NCI-H1092 (cell line): Measurements from ENCODE around the gene UBR4.

ENCODE experiments used
- DNase-seq: peaks from one replicate; lab custom pipeline; 2025; lab: John Stamatoyannopoulos, UW

UBR4 gene

GRCh38 chr1:19036041-19036812, 173.8 kb downstream of the UBR4 start:
- peak; percentile 38 for DNase-seq

- no peak for DNase-seq
Observed at GRCh38 chr1:19035377-19036040, 174.6 kb downstream of the UBR4 start.

GRCh38 chr1:19034721-19035120, 175.3 kb downstream of the UBR4 start:
- no peak for DNase-seq

- no peak for DNase-seq
Observed at GRCh38 chr1:19033926-19034680, 176.0 kb downstream of the UBR4 start.

GRCh38 chr1:19033515-19033839, 176.6 kb downstream of the UBR4 start:
- DNase-seq, result no peak

- no peak for DNase-seq
Observed at GRCh38 chr1:19032701-19033514, 177.2 kb downstream of the UBR4 start.

- DNase-seq, result no peak
Observed at GRCh38 chr1:19032413-19032695, 177.7 kb downstream of the UBR4 start.

GRCh38 chr1:19029191-19030085, 180.6 kb downstream of the UBR4 start:
- no peak for DNase-seq

- DNase-seq, result no peak
Observed at GRCh38 chr1:19028546-19029129, 181.4 kb downstream of the UBR4 start.

- peak; percentile 15 for DNase-seq
Observed at GRCh38 chr1:19028110-19028509, 182.0 kb downstream of the UBR4 start.
